HG02885 (cell line): ENCODE data around the gene FOXO1.

Source experiments
- ATAC-seq: cut with Tn5 transposase; IDR thresholded peaks from one replicate; pipeline ENCODE4 v1.9.1; 2021; ENCODE audit warnings: mild to moderate bottlenecking; ENCODE audit not compliant: unreplicated experiment, poor library complexity

FOXO1 gene

DNA sequence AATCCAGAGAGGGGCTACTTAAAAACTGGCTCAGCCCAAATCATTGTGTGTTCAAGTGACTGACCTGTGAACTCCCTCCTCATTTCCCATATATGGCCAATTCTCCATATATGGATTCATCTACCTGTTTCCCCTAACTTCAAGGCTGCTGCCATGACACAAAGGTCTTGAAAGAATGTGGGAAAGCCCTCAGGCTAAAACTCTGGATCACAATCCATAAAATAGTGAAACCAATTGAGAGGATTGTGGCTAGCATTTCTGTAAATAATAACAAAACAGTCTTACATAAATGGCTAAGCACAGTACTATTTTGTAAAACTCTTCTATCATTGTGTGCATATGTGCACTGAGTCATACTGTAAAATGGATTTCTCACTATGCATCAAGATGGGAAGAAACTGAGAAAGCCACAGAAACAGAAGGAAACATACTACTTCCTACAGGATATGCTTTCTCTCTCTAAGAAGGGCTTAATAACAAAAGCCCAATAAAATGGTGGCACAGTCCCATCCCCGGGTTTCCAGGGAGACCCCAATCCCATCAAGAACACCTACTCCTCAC is 80.5 kb downstream of the FOXO1 start:
- ATAC-seq, result no peak

DNA sequence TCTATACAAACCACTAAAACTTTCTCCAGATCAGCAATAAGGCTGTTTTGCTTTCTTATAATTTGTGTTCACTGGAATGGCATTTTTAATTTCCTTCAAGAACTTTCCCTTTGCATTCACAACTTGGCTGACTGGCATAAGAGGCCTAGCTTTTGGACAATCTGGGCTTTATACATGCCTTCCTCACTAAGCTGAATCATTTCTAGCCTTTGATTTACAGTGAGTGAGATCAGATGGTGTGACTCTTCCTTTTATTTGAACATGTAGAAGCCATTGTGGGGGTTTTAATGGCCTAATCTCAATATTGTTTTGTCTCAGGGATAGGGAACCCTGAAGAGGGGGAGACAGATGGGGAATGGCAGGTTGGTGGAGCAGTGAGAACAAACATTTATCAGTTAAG is 82.7 kb downstream of the FOXO1 start:
- ATAC-seq, result no peak

DNA sequence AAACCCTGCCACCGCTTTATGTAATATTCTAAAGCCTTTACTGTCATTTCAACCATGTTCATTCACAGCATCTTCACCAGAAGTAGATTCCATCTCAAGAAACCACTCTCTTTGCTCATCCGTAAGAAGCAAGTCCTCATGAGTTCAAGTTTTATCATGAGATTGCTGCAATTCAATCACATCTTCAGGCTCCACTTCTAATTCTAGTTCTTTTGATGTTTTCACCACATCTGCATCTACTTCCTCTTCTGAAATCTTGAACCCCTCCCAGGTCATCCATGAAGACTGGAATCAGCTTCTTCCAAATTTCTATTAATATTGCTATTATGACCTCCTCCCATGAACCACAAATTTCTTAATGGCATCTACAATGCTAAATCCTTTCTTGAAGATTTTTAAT is 83.9 kb downstream of the FOXO1 start:
- ATAC-seq, result no peak

DNA sequence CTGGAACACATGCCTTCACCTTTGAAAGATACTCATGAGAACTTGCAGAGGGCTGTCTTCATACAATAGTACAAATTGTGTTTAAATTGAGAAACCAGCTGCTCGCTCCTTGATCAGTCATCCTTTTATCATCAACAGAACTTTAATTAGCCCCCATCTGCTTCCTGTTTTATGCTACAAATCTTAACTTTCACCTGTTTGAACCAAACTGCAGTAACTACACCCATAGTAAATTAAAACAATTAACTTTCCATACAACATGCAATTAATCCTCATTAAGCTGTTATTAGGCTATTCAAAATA is 85.2 kb downstream of the FOXO1 start:
- no peak for ATAC-seq

DNA sequence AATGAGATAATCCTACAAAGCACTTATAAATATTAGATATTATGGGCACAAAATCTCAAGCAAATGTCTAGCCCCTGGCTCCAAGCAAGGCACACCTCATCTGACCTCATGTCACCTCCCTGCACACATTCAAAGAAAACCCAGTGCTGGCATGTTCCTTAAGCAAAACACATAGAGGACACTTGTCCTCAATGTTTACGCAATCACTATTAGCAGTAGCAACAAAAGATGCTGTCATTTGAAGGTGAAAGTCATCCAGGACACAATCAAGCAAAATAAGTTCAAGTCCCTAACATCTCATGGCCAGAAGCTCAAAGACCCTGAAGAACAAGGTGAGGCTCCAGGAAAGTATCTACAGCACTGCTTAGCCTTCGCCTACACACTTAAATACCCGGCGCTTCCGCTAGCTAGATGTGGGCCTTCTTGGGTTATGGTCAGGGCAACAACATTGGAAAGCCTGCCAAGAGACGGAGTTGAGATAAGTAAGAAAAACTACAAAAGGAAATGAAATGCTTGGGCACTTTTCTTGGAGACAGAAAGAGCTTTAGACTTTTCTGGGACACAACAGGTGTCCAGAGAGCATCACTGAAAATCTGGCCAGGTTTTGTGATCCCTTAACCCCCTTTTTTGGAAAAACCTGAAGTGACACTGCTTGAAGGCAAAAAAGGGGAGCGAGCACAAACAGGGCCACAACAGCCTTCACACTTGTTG is 85.7 kb downstream of the FOXO1 start:
- no peak for ATAC-seq

DNA sequence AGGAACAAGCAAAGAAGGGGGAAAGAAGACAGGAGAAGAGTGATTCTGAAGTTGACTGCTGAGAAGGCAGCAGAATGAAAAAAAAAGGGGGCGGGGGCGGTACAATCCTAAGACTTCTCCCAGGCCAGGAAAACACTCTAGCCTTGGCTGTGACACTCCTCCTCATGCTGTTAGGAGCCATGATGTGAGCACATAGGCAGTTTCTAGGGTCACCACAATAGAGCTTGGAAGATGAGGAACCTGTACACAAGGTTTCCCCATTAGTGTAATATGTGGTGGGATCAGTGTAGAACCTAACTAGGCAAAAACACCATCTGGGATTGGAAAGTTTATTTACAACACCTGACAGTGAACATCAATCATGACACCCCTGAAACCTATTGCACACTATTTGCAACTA is 86.9 kb downstream of the FOXO1 start:
- no peak for ATAC-seq

DNA sequence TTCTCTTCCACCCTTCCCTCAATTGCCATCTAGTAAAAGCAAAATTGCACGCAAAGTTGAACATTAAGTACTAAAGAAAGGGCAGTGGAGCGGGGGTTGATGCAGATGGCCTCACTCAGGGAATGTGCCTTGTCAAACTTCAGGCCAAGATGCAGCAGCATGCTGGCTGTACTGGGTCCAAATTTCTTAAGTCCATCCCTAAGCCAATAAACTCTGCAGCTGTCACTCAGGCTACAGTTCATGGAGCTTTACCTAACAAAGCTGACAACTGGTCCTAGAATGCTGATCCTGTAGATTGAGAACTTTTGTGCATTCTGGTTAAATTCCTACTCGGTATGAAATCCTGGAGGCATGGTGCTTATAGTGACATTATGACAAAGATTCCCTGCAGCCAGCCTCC is 88.4 kb downstream of the FOXO1 start:
- no peak for ATAC-seq

DNA sequence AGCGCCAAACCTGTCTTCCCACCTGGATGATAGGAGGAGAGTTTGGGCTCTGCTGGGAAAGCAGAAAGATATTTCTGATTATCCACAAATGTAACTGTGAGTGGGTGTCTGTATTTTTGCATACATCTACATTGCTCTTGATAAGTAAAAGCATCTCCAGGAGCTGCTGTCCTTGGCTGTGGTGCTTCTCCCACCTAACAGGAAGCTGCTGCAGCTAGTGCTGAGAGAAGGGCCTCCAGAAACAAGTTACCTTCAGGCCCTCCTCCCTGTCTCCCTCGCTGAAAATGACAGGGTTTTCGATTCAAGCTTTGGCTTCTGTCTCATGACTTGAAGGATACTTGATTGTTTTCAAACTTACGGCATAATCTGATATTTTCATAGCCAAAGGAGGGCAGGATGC is 90.1 kb downstream of the FOXO1 start:
- ATAC-seq, result no peak

DNA sequence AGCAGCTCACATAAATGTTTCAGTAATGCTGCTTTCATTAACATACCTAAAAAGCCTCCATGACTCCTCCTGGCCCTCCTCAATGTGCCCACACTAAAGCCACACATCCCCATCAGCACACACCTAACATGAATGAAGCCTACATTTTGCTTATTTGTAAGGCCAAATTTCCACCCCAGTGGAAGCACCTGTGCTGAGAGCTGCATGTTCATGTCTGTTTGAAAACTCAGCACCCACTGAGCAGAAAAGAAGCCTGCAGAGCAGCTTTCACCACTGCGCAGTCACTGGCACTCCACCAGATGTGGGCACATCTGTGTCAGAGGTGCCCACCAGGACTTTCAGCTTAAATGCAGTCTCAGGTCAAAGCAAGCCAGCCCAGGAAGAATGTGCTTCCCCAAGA is 93.5 kb downstream of the FOXO1 start:
- no peak for ATAC-seq

DNA sequence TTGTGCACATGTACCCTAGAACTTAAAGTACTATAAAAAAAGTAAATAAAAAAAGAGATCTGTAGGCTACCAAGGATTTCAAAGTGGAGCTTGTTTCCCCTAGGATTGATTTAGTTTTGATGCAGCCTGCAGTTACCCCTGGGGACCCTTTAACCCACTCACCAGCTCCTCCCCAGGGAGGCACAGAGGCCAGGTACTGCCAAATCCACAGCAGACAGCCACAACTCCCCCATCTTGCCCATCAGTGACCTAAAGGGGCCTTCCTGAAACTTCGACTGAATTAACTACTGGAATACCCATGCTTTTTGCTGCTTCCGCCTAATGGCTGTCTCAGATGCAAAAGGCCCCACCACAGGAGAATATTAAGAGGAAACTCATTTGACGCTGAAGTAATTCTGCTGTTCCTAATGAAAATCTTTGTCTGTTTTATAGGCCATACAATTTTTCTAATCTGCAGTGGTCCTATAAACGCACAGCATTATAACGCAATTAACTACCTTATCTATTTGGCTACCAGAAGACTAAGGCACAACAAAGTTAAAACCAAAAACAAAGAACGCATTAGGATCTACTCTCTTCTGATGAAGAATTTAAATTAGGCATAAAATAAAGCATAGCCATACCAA is 95.0 kb downstream of the FOXO1 start:
- no peak for ATAC-seq

DNA sequence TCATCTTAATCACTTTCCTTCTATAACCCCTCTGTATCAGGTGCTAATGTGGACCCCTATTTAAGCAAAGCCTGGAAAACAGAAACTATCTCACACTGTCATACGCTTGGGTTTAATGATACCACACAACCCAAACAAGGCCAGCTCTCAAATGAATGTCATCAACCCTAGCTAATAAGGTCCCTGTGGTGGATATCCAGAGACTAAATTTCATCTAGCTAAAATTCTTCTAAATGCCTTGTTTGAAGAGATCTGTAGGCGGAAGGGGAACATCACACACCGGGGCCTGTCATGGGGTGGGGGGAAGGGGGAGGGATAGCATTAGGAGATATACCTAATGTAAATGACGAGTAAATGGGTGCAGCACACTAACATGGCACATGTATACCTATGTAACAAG is 95.5 kb downstream of the FOXO1 start:
- no peak for ATAC-seq

DNA sequence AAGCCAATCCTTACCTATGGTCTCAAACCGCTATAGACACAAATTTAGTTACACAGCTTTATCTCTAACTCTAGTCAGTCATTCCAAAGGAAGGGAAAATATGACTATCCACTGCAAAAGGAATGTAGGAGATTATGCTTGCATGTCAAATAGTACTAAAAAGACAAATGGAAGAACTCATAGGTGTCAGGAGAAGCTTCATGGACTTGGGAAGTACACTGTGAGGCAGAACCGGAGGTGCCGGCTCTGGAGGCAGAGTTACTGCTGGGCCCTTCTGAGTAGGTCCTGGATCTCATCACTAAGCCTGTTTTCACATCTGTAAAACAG is 97.5 kb downstream of the FOXO1 start:
- no peak for ATAC-seq

DNA sequence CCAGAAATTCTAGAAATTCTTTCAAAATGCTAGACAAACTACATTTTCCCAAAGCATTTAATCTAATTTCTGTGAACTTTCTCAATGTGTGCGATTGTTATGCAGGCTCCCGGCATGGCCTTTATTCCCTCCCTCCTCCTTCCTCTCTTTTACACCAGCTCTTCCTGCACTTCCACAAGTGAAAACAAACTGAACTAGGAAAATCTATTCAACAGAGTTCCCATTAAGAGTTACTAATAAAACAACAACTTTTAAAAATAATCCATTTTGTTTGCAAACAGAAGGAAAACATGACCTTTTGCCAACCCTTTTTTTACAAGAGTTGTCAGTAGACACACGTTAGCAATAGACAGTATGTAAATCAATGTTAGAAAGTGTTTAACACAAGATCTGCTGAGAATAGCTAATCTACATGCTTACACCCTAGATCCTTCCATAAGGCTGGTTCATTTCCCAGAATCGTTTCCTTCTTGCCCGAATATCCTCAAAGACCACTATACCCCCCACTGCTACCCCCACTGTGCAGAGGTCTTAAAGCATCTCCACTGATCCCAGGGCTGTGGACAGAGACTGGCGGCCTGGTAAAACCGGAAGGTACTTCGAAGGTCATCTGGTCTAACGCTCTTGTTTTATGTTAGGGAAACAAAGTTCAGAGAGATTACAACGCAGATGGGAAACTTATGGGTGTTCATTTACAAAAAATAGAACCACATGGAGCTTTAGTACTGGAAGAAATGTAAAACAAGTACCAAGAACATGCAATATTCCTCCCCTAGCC is 98.0 kb downstream of the FOXO1 start:
- ATAC-seq, result no peak

DNA sequence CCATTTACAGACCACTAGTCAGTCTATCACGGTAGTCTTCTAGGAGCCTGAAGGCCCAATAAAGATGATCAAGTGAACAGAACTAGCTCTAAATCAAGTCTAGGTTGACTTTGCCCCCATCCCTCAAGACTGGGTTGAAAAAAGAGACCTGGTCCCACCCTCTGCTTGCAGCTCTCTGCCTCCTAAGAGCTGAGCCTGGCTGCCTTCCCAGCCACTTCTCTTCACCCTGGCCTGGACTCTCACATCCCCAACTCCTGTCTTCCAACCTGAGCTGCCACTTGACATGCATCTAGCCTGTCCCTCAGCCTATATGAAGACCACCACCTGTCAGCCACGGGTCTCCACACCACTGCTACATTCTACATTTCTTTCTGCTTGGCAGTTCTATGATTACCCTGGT is 99.6 kb downstream of the FOXO1 start:
- ATAC-seq, result no peak

DNA sequence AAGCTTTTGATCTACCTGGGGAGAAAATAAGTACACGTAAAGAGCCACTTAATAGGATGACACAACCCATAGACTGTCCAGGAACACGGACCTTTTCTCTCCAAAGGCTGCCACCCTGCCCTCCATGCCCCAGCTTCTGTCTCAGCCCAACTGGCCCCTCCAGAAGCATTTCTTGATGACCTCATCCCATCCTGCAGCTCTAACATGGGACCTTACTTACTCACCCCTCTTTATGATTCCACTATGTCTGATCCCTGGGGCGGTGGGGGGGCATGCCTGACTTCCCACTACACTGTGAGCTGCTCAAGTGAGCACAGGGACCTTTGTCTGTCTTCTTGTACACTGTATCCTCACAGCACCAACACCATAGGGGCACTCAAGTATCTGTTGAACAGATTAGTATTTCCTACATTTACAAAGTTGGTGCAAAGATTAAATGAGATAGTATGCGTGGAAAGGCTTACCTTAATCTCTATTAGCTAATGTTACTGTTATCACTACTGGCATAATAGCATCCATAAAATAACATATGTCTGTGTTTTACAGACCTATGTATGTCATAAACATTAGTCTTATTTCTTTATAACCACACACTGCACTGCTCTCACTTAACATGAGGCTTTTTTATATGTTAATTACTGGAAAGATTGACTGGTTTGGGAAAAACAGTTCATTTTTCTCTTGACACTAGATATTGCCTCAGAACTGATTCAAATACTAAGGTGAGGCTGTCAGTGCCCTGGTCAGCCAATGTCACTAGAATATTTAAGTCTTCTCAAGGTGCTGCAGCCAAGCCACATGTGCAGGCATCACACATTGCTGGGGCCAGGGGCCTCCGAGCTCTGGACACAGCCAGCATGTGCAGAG is 100.9 kb downstream of the FOXO1 start:
- no peak for ATAC-seq

DNA sequence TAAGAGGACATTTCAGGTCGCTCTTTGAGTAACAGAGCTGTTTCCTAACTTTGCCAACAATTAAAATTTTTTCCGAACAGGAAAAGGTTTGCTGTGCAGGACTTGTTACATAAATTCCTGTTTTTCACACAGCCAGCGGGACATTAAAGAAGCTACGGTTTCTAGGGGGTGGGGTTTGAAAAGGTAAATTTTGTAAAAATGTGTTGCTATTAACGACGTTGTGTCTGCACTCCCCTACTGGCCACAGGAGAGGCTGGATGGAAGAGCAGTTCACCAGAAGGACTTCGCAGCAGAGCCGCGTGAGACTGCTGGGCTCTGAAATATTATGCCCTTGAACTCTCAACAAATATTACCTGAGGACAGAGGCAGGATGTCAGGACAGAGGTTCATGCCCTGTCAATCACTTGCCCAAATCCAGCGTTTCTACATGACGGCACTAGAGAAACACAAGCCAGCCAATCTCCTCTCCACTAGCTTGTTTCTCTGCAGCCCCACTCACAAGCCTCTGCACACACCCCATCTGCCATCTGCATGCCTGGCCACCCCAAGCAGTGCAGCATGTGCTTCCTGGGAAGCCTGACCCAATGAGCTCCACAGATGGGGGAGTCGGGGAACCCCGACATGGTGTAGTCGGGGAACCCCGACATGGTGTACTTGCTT is 102.0 kb downstream of the FOXO1 start:
- peak; percentile 68 for ATAC-seq

DNA sequence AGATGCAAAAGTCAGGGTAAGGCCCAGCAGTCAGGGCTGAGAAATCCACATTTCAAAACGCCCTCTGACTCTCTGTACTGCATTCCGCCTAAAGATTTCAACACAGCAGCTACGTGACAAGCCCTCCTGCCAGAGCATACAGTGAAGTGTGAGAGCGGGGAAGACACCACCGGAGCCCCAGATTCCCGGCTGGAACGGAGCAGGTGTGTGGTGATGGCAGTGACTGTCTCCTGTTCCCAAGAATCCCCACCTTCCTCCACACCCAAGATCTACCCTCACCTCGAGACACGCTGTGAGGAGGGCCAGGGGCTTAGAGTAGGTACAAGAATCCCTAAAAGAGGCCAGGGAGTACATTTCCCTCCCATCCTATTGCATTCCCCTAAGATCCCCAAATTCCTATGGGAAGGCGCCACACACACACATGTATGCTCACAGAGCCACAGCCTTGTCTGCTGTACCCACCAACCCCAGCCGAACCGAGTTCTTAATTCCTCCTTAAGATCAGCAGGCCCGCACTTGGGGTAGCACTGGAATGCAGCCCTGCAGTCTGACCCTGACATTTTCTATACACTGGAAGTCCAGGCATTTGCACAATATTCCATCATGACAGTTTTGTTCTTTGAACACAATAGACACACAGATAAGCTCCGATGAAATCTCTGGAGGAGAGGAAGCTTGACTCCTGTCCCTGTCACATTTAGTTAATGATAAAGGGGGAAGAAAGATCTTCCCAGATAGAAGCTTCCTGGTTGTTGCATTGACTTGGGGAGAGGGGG is 102.9 kb downstream of the FOXO1 start:
- no peak for ATAC-seq

DNA sequence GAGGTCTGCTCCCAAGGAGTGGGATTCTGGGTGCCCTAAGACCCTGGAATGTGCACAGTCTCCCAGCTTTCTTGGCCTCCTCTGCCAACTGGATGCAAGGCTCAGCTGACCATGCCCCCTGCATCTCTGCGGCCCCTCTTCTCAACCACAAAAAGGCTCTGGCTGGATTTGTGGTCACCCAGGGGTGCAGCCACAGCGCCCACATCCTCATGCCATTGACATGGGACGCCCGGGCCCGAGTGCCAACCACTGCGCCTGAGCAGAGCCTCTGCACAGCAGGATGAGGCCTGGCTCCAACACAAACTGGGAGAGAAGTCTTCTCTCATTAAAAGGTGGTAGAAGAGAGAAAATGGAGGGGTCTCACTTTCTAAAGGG is 103.5 kb downstream of the FOXO1 start:
- ATAC-seq, result no peak

DNA sequence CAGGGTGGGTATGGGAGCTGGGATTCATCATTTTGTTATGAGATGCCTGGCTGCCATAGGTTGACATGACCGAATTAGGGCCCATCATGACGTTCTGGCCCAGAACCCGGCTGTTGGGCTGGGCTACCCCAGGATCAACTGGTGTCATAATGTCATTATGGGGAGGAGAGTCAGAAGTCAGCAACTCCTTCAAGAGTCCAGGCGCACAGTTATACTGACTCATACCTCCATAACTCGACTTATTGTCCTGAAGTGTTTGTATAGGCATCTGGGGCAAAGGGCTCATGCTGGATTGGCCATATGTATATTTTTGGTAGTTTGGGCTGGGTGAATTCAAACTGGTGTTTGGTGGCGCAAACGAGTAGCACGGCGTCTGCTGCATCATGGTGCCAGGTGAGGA is 106.5 kb downstream of the FOXO1 start:
- no peak for ATAC-seq

DNA sequence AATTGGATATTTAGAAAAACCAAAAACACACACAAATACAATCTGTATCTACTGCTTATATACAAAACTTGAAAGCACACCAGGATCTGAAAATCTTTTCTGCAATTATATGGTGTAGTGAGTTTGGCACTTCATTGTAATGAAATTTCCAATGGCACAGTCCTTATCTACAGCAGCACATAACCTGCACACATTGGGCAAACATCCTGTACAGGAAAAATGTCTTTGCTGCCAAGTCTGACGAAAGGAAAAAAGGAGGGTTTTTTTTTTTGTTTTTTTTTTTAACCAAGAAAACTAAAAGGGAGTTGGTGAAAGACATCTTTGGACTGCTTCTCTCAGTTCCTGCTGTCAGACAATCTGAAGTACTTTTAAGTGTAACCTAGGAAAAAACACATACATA is 107.8 kb downstream of the FOXO1 start:
- no peak for ATAC-seq
